RWPE1 (cell line): ENCODE measurements around the gene TSC22D2.

Source experiments
- CTCF ChIA-PET: fragments of 350-600 bp; sonication (Branson Sonifier 250); formaldehyde crosslinking; extraction: SDS; loops from one replicate; lab custom pipeline; 2021; lab: Yijun Ruan, JAX
- POLR2A ChIA-PET: fragments of 400-600 bp; formaldehyde crosslinking; extraction: SDS; loops from one replicate; lab custom pipeline; 2020; ENCODE audit warnings: antibody characterized with exemption; ENCODE audit not compliant: low non-redundant PET; lab: Yijun Ruan, JAX
- DNase-seq: peaks from one replicate; pipeline ENCODE4 v3.0.0; 2012; ENCODE audit warnings: low spot score
- H3K27ac ChIP-seq: fragments of 450-650 bp; 2 replicates; pipeline ENCODE4 v1.5.1; 2017
- CTCF ChIP-seq: fragments of 450-650 bp; conservative IDR thresholded peaks from 2 replicates; pipeline ENCODE4 v1.5.1; 2017; ENCODE audit warnings: low read depth, mild to moderate bottlenecking

The TSC22D2 gene

GRCh38 chr3:150453353-150453752 is 45.3 kb downstream of the TSC22D2 start:
- ChIA-PET POLR2A (no interaction called here), CTCF (interaction anchor here (0.7 kb wide), 1 partner anchor 167 kb away, joined by 5 read pairs; no protein-coding TSS in a partner anchor)
- no peak overlapping the region for H3K27ac ChIP-seq
- DNase-seq = no peak
- TF ChIP-seq CTCF = no peak

GRCh38 chr3:150454085-150454484 is 46.0 kb downstream of the TSC22D2 start:
- DNase-seq = no peak
- ChIA-PET CTCF (no interaction called here), POLR2A (no interaction called here)
- TF ChIP-seq CTCF = no peak
- no peak overlapping the region for H3K27ac ChIP-seq

- CTCF ChIA-PET = no interaction called here
- POLR2A ChIA-PET = no interaction called here
- no peak for TF ChIP-seq CTCF
- DNase-seq = no peak
- H3K27ac ChIP-seq = no peak overlapping the region
Observed at GRCh38 chr3:150454622-150455021, 46.5 kb downstream of the TSC22D2 start.

- H3K27ac ChIP-seq = no peak overlapping the region
- TF ChIP-seq CTCF = no peak
- ChIA-PET CTCF (no interaction called here), POLR2A (no interaction called here)
- no peak for DNase-seq
Observed at GRCh38 chr3:150455341-150455740, 47.2 kb downstream of the TSC22D2 start.

- no peak for TF ChIP-seq CTCF
- POLR2A ChIA-PET = no interaction called here
- H3K27ac ChIP-seq = no peak overlapping the region
- DNase-seq = no peak
- CTCF ChIA-PET = interaction anchor here (0.6 kb wide), 1 partner anchor 1364 kb away, joined by 3 read pairs; no protein-coding TSS in a partner anchor
Observed at GRCh38 chr3:150458001-150458400, 49.9 kb downstream of the TSC22D2 start.

- CTCF ChIA-PET = no interaction called here
- POLR2A ChIA-PET = no interaction called here
- no peak overlapping the region for H3K27ac ChIP-seq
- DNase-seq = no peak
- TF ChIP-seq CTCF = no peak
Observed at GRCh38 chr3:150460484-150460883, 52.4 kb downstream of the TSC22D2 start.
